GM21717 (cell line): ENCODE measurements around the gene TAGLN.
"Not testable (repeated sequence)": the region's sequence is repeated elsewhere in the genome, so short reads cannot be mapped to it uniquely, and the experiment has no call there.

Experiments
- ATAC-seq: cut with Tn5 transposase; IDR thresholded peaks from one replicate; pipeline ENCODE4 v1.9.1; 2021; ENCODE audit warnings: mild to moderate bottlenecking, moderate library complexity; ENCODE audit not compliant: unreplicated experiment

The TAGLN gene

GRCh38 chr11:117195258-117195657 is 3.9 kb upstream of the TAGLN start:
- ATAC-seq = no peak

- no peak for ATAC-seq
These were observed 3.4 kb upstream of the TAGLN start for GRCh38 chr11:117195761-117196160.

GRCh38 chr11:117197006-117197405 is 2.2 kb upstream of the TAGLN start:
- no peak for ATAC-seq

- ATAC-seq = no peak
These were observed 1.4 kb upstream of the TAGLN start for GRCh38 chr11:117197516-117198456.

GRCh38 chr11:117198613-117199012 is 557 bp upstream of the TAGLN start:
- ATAC-seq = no peak

- no peak for ATAC-seq
These were observed 994 bp downstream of the TAGLN start for GRCh38 chr11:117199916-117200812.

- ATAC-seq = no peak
These were observed 1.9 kb downstream of the TAGLN start for GRCh38 chr11:117200813-117201657.

GRCh38 chr11:117201658-117202305 is 2.6 kb downstream of the TAGLN start:
- no peak for ATAC-seq

- no peak for ATAC-seq
These were observed 3.4 kb downstream of the TAGLN start for GRCh38 chr11:117202386-117203068.

GRCh38 chr11:117203069-117203407 is 3.9 kb downstream of the TAGLN start:
- no peak for ATAC-seq

- ATAC-seq = no peak
These were observed 5.3 kb downstream of the TAGLN start for GRCh38 chr11:117204283-117205080.

- no peak for ATAC-seq
These were observed 6.1 kb downstream of the TAGLN start for GRCh38 chr11:117205211-117205818.

GRCh38 chr11:117206111-117206510 is 6.9 kb downstream of the TAGLN start:
- ATAC-seq = not testable (repeated sequence)

- ATAC-seq = not testable (repeated sequence)
These were observed 7.7 kb downstream of the TAGLN start for GRCh38 chr11:117206859-117207258.

- not testable (repeated sequence) for ATAC-seq
These were observed 8.3 kb downstream of the TAGLN start for GRCh38 chr11:117207481-117207880.

- not testable (repeated sequence) for ATAC-seq
These were observed 9.5 kb downstream of the TAGLN start for GRCh38 chr11:117208710-117209109.

- ATAC-seq = not testable (repeated sequence)
These were observed 10.4 kb downstream of the TAGLN start for GRCh38 chr11:117209351-117210125.

GRCh38 chr11:117210620-117211019 is 11.4 kb downstream of the TAGLN start:
- ATAC-seq = no peak
